GM12891 (cell line): Measurements from ENCODE around the gene TRAPPC3.

Experiments
- DNase-seq: peaks from one replicate; pipeline ENCODE4 v3.0.0; 2011; ENCODE audit warnings: low spot score; ENCODE audit not compliant: insufficient read length
- FAIRE-seq: peaks from 2 replicates; lab custom pipeline; 2011; peaks lifted over from hg19 to GRCh38; lab: Jason Lieb, UNC
- PAX5 ChIP-seq: IDR thresholded peaks from 2 replicates; pipeline ENCODE4 v1.6.1; 2011; ENCODE audit warnings: low read length, moderate library complexity, mild to moderate bottlenecking; ENCODE audit not compliant: insufficient read depth, severe bottlenecking
- POLR2A ChIP-seq: IDR thresholded peaks from 2 replicates; pipeline ENCODE4 v1.6.1; 2011; ENCODE audit warnings: low read depth, low read length, control low read depth
- POLR2AphosphoS5 ChIP-seq: IDR thresholded peaks from 2 replicates; pipeline ENCODE4 v1.6.1; 2011; ENCODE audit warnings: low read depth, low read length, control low read depth
- POU2F2 ChIP-seq: IDR thresholded peaks from 2 replicates; pipeline ENCODE4 v1.6.1; 2011; ENCODE audit warnings: low read depth, mild to moderate bottlenecking, control low read depth, low read length, moderate library complexity
- SPI1 ChIP-seq: IDR thresholded peaks from 2 replicates; pipeline ENCODE4 v1.6.1; 2011; ENCODE audit warnings: low read depth, low read length, control low read depth
- TAF1 ChIP-seq: IDR thresholded peaks from 2 replicates; pipeline ENCODE4 v1.6.1; 2011; ENCODE audit warnings: low read depth, low read length, control low read depth

The TRAPPC3 gene

GRCh38 chr1:36153476-36153875, 4.2 kb upstream of the TRAPPC3 start:
- FAIRE-seq (no peak), DNase-seq (no peak)
- no peak for TF ChIP-seq POLR2A
- no peak for TF ChIP-seq POU2F2
- TF ChIP-seq TAF1, result no peak
- TF ChIP-seq POLR2AphosphoS5, result no peak
- TF ChIP-seq PAX5, result no peak
- no peak for TF ChIP-seq SPI1

GRCh38 chr1:36151845-36152203, 2.5 kb upstream of the TRAPPC3 start:
- peak; percentile 26 for FAIRE-seq
- TF ChIP-seq POU2F2, result no peak
- no peak for TF ChIP-seq PAX5
- no peak for TF ChIP-seq POLR2AphosphoS5
- TF ChIP-seq TAF1, result no peak
- no peak for TF ChIP-seq SPI1
- TF ChIP-seq POLR2A, result no peak

GRCh38 chr1:36151134-36151844, 2.0 kb upstream of the TRAPPC3 start:
- DNase-seq (no peak), FAIRE-seq (peak; percentile 9)
- TF ChIP-seq POLR2A, result no peak
- no peak for TF ChIP-seq POU2F2
- TF ChIP-seq SPI1, result no peak
- no peak for TF ChIP-seq TAF1
- no peak for TF ChIP-seq PAX5
- no peak for TF ChIP-seq POLR2AphosphoS5

More at GRCh38 chr1:36151845-36152203, 2.5 kb upstream of the TRAPPC3 start:
- no peak for DNase-seq

GRCh38 chr1:36150296-36151133, 1.2 kb upstream of the TRAPPC3 start:
- TF ChIP-seq SPI1 (peak; percentile 47; the same call in 1 of the 2 replicates), POLR2A (no peak), POU2F2 (0 out of 2 replicates have a peak, but pooled peaks have one; percentile 7)
- peak; percentile 58 for DNase-seq
- peak; percentile 87 for FAIRE-seq

- DNase-seq (no peak), FAIRE-seq (peak; percentile 75)
Observed at GRCh38 chr1:36149973-36150295, 648 bp upstream of the TRAPPC3 start.

GRCh38 chr1:36148821-36149236, 457 bp downstream of the TRAPPC3 start:
- TF ChIP-seq POLR2AphosphoS5, result no peak
- peak; percentile 26; the same call in 1 of the 2 replicates for TF ChIP-seq POLR2A
- TF ChIP-seq PAX5, result no peak
- TF ChIP-seq POU2F2, result no peak; the same call in 1 of the 2 replicates
- TF ChIP-seq SPI1, result no peak
- DNase-seq (no peak), FAIRE-seq (peak; percentile 48)

More at GRCh38 chr1:36149973-36150295, 648 bp upstream of the TRAPPC3 start:
- TF ChIP-seq TAF1, result no peak
- no peak for TF ChIP-seq SPI1
- no peak for TF ChIP-seq PAX5
- TF ChIP-seq POLR2AphosphoS5, result no peak
- no peak for TF ChIP-seq POU2F2
- no peak for TF ChIP-seq POLR2A

- FAIRE-seq (no peak), DNase-seq (no peak)
- TF ChIP-seq POU2F2 (no peak), SPI1 (no peak), POLR2A (no peak), PAX5 (no peak), POLR2AphosphoS5 (no peak), TAF1 (no peak)
Observed at GRCh38 chr1:36144413-36144812, 4.9 kb downstream of the TRAPPC3 start.

GRCh38 chr1:36143424-36143823, 5.9 kb downstream of the TRAPPC3 start:
- no peak for DNase-seq
- peak; percentile 61 for FAIRE-seq
- no peak for TF ChIP-seq PAX5
- no peak for TF ChIP-seq POLR2A
- no peak for TF ChIP-seq TAF1
- no peak for TF ChIP-seq POU2F2
- no peak for TF ChIP-seq SPI1
- TF ChIP-seq POLR2AphosphoS5, result no peak

- DNase-seq (no peak), FAIRE-seq (no peak)
- TF ChIP-seq POU2F2, result no peak
- no peak for TF ChIP-seq SPI1
- no peak for TF ChIP-seq POLR2AphosphoS5
- TF ChIP-seq POLR2A, result no peak
- TF ChIP-seq TAF1, result no peak
- TF ChIP-seq PAX5, result no peak
Observed at GRCh38 chr1:36142121-36142520, 7.2 kb downstream of the TRAPPC3 start.

- FAIRE-seq, result no peak
Observed at GRCh38 chr1:36139521-36139920, 9.8 kb downstream of the TRAPPC3 start.

More at GRCh38 chr1:36139521-36139920, 9.8 kb downstream of the TRAPPC3 start:
- TF ChIP-seq POLR2A (no peak), PAX5 (no peak), SPI1 (no peak), TAF1 (no peak), POLR2AphosphoS5 (no peak), POU2F2 (no peak)
- DNase-seq, result no peak
